Cerebellar nuclear complex (tissue), 1 donor: ENCODE data around the gene GAP43.

Source experiments
- DNase-seq, 2 experiments: peaks; one replicate each; lab custom pipeline; 2025; lab: John Stamatoyannopoulos, UW

The GAP43 gene

DNA sequence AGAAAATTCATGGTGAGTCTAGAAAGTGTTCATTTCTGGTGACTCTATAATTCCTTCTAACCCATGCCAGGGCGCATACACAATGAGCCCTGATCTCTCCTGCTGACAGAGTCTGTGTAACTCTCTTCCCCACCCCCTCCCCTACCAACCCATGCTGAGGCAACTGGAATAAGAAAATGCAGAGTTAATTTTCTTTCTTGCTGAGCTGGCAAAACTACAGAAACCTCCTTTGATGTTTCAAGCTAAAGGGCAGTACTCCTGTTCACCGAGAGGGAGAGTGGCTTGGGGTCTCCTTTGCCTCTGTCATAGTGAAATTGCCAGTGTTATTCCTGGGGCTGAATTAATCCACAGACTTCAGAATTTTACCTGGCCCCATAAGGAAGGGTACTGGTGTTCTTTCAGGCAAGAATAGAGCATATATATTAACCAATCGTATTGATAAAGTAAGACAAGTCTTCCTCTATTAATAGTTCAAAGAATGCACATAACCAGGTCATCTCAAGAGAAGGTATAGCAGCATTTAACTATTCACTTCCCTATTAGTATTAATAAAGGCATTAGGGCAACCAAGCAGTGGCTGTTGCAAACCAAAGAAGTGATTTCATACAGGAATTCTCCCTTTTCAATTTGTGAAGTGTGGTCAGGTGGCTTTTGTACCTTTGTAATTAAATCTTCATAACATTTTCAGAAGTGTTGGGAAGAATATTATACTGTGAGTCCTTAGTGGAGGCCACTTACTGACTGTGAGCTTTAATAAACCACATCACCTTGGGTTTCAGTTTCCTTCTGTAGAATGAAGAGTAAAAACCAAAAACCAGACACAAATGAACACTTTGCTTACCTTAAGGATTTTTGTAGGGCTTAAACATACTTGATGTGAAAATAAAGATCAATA is 4.1 kb downstream of the GAP43 start:
- DNase-seq: no peak

- DNase-seq: no peak
Measured at GRCh38 chr3:115628075-115628412, 4.7 kb downstream of the GAP43 start.

GRCh38 chr3:115630850-115631249 is 7.5 kb downstream of the GAP43 start:
- DNase-seq: no peak

- DNase-seq: peak in 1 of 2 experiments; percentile 10
Measured at GRCh38 chr3:115632026-115632425, 8.7 kb downstream of the GAP43 start.

- no peak for DNase-seq
Measured at GRCh38 chr3:115633467-115633866, 10.2 kb downstream of the GAP43 start.

DNA sequence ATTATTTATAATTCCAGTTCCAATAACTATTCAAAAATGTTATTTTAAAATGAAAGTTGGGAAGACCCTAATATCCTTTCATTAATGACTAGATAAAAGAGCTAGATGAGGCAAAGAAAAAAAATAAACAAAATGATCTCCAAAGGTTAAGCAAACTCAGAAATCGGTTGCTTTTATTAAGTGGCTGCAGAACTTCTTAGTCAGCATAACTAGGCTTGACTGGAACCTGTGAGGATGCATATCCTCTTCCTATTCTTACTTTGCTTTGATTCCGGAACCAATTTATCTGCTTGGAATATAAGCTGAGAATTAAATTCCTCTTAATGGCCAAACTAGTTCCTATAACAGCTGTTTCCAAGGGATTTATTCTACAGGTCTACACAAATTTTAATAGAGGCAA is 10.7 kb downstream of the GAP43 start:
- DNase-seq: no peak

DNA sequence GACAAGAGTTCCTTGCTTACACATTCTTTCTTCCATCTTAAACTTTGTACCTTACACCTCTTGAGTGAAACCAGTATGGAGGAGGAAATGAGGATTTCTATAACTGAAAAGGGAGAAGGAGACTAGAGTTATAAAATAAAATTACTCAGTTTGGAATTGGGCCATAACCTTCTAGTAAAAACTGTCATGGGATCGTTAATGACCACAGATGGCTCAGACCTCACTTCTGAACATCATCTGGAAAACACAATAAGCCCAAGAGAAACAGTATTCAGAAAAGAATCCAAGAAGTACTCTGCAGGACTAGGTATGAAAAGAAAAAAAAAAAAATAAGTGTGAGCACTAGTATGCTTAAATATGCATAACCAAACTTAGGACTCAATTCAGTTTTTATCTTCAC is 12.1 kb downstream of the GAP43 start:
- DNase-seq: no peak

DNA sequence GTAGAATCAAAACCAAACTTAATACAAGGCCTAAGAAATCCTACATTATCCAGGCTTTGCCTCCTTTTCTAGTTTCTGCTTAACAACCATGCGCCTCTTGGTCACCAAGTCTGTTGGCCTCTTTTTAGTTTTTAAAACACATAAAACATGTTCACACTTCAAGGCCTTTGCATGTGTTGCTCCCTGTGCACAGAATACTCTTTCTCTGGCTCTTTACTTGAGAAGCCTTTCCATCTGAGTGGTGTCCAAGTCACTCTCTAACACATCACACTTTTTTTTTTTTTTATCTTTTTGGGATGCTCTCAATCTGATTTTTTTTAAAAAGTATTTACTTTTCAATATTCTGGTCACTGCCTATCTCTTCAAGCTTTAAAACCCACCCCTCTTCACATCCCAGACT is 14.9 kb downstream of the GAP43 start:
- no peak for DNase-seq

DNA sequence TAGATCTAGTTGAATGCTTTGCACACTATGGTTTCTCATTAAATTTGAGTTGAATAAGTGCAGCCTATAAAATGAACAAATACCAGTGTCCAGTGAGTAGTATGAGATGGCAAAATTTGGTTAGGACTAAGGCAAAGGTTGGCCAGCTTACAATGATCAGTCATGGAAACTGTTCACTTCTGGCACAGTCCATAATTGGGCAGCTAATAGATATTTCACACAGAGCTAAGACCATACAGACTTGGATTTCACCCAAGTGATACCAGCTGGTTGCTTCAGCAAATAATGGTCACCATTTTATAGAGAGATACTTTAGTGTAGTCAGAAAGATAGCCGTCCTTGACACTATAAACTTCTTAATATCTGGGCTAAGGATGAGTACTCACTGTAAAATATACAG is 15.7 kb downstream of the GAP43 start:
- peak in 1 of 2 experiments; percentile 27 for DNase-seq

DNA sequence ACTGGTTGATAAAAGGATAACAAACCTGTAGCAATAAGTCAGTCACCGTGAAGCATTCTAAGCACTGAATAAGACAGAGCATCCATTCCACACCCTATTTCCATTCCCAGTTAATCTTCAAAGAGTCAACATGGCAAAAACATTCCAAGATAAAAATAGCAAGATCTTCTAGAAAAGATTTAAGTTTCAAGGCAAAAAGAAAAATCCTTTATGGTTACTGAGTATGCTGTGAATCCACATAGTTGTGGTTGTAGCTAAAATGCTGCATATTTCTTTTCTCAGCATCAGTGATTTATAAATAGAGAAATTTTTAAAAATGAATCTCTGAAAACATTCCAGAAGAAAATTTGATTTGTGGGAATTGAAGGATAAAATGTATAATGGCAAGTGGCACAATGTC is 21.1 kb downstream of the GAP43 start:
- DNase-seq: no peak

- DNase-seq: peak; percentile 77 to 93
Measured at GRCh38 chr3:115646027-115646690, 22.8 kb downstream of the GAP43 start.

DNA sequence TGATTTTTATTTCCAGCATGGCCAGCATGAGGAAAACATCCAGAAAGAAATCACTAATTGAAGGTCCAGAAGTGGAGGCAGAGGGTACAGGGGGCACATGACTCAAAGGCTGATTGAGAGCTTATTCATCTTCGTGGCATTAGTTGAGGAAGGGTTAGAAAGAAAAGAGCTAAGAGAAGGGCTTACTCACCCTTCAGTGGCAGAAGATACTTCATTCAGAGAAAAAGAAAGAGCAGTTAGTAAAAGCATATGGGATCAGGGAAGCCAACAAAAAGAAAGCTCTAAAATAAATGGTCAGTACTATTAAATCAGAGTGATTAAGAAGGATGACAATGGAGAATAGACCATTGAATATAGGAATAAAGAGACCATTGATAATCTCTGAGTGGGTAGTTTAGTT is 25.2 kb downstream of the GAP43 start:
- DNase-seq: no peak

GRCh38 chr3:115651087-115651486 is 27.8 kb downstream of the GAP43 start:
- no peak for DNase-seq

DNA sequence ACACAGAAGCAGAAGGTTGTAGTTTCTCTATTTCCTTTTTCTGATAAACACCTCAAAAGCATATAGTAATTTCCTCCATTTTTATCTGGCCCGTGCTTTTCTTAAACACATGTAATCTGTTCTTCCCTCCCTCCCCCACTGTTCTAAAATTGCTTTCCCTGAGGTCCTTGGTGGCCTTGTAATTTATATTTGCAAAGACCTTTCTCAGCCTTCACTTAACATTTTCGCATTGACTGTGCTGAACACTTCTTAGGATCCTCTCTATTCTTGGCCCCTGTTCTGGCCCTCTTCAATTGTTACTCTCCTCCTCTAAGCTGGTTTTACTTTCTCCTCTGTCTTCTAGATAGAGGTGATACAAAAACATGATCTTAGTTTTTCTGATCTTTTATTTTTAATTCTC is 28.3 kb downstream of the GAP43 start:
- DNase-seq: no peak

- no peak for DNase-seq
Measured at GRCh38 chr3:115652738-115653137, 29.4 kb downstream of the GAP43 start.

- no peak for DNase-seq
Measured at GRCh38 chr3:115655761-115656282, 32.5 kb downstream of the GAP43 start.

DNA sequence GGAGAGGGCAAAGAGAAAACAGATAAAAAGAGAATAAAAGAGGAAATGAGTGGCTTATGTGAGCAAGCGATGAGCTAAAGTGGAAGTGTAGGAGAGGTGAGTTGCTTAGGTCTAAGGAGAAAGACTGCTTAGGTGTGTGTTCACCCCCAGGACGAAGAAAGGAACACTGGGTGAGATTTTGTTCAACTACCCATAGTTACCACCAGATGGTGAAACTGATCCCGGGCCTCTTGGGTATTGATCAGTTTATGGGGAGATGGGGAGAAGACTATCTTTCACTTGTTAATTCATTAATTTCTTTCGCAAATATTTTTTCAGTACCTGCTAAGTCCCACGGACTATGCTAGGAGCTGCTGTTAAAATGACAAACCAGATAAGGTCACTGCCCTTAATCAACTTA is 33.9 kb downstream of the GAP43 start:
- DNase-seq: no peak

- no peak for DNase-seq
Measured at GRCh38 chr3:115658032-115658336, 34.7 kb downstream of the GAP43 start.

- no peak for DNase-seq
Measured at GRCh38 chr3:115658337-115659181, 35.2 kb downstream of the GAP43 start.

DNA sequence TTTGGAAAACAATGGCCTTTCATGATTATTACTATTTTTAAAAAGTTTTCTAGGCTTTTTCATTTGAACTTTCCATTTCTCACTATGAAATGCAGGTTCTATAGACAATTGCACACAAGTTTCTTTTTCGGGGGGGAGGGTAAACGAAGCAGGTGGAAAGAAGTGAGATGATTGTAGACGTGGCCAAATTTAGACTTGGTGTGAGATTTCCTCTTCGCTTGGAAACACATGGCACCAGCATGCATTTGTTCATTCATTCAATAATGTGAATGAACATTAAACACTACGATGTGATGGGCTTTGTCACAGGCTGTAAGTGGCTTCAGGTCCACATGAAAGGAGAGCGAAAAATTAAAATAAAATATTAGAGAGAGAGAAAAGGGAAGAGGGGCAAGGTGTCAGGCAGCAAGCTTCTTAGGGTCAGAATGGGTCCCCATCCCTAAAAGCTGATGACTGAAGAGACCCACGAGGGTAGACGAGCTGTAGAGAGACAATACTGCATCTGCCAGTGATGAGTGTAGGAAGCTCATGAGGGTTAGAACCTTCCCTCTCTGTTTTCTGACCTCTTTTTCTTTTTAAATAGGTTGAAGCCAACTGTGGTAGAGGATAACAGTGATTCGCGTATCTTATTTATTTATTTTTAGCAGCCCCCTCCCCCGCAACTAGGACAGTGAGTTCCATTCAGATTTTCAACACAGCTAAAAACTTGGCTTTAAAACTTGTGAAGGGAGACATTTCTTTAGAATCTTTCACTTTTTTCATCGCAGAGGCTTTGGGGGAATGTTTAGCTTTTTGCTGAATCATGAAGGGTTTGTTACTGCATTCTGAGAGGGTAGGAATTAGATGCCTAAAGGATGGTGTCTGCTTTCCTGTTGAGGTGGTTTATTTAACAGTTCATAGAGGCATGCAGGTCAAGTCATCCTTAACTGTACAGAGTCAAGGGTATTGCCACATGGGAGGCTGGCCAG is 36.2 kb downstream of the GAP43 start:
- no peak for DNase-seq

GRCh38 chr3:115660646-115661337 is 37.5 kb downstream of the GAP43 start:
- no peak for DNase-seq
